IMR-90 (cell line): ENCODE measurements around the gene RARB.

Source experiments
- MAFK ChIP-seq: IDR thresholded peaks from 2 replicates; pipeline ENCODE4 v1.6.1; 2012; ENCODE audit warnings: low read depth, low read length, improper control_type of control experiment
- POLR2A ChIP-seq: IDR thresholded peaks from 2 replicates; pipeline ENCODE4 v1.6.1; 2012; ENCODE audit warnings: mild to moderate bottlenecking, low read depth, low read length
- RAD21 ChIP-seq: IDR thresholded peaks from 2 replicates; pipeline ENCODE4 v1.6.1; 2012; ENCODE audit warnings: low read length, improper control_type of control experiment
- TF ChIP-seq, protein P1 (sequence below): conservative IDR thresholded peaks from 2 replicates; pipeline ENCODE4 v1.5.1; 2012; ENCODE audit warnings: mild to moderate bottlenecking, low read depth, low read length, improper control_type of control experiment

DNA sequence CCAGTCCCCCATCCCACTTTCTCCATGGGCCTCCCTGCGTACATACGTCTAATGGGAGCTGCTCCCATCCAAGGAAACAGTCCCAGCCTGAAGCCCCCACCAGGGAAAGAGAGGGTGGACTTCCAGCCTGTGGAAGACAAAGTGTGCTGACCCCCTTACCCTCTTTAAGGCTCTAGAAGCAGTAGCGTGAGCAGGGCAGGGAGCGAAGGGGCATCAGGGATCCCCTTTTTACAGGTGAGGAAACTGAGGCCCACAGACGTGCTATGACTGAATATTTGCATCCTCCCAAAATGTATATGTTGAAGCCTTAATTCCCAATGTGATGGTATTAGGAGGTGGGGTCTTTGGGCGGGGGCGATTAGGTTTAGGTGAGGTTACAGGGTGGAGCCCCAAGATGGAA is 153.3 kb downstream of the RARB start:
- TF ChIP-seq, protein P1, sequence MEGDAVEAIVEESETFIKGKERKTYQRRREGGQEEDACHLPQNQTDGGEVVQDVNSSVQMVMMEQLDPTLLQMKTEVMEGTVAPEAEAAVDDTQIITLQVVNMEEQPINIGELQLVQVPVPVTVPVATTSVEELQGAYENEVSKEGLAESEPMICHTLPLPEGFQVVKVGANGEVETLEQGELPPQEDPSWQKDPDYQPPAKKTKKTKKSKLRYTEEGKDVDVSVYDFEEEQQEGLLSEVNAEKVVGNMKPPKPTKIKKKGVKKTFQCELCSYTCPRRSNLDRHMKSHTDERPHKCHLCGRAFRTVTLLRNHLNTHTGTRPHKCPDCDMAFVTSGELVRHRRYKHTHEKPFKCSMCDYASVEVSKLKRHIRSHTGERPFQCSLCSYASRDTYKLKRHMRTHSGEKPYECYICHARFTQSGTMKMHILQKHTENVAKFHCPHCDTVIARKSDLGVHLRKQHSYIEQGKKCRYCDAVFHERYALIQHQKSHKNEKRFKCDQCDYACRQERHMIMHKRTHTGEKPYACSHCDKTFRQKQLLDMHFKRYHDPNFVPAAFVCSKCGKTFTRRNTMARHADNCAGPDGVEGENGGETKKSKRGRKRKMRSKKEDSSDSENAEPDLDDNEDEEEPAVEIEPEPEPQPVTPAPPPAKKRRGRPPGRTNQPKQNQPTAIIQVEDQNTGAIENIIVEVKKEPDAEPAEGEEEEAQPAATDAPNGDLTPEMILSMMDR: no peak
- TF ChIP-seq MAFK (no peak), POLR2A (no peak), RAD21 (no peak)
